GM12872 (cell line): ENCODE measurements around the gene FOCAD.

ENCODE experiments used
- TF ChIP-seq, protein P1 (sequence below): IDR thresholded peaks from 3 replicates; pipeline ENCODE4 v1.5.1; 2011; ENCODE audit warnings: low read depth, mild to moderate bottlenecking, low read length, moderate library complexity; ENCODE audit not compliant: insufficient read depth

The FOCAD gene

DNA sequence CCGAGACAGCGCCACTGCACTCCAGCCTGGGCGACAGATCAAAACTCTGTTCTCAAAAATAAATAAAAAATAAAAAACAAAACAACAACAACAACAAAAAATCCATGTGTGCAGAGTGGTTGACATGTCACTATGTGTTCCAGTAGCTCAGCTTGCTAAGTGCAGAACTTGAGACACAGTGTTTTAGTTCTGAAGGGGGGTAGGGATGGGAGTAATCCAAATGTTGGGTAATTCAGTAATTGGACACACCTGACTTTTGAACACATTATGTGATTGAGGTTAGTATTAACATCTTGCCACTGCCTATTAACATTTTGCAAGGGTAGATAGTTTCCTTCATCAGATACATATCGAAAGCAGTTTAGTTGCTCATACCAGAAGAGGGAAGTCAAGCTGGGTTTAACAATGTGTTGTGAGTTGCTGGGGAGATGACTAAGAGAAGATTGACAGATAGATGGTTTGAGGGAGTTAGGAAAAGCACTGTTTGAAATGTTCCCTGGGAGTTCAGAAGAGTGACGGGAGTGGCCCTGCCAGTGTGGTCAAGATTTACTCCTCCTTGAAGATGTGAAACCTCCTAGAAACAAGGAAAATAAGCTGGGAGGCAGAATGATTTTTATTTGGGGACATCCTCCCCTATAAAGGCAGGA is 346.5 kb downstream of the FOCAD start:
- TF ChIP-seq, protein P1, sequence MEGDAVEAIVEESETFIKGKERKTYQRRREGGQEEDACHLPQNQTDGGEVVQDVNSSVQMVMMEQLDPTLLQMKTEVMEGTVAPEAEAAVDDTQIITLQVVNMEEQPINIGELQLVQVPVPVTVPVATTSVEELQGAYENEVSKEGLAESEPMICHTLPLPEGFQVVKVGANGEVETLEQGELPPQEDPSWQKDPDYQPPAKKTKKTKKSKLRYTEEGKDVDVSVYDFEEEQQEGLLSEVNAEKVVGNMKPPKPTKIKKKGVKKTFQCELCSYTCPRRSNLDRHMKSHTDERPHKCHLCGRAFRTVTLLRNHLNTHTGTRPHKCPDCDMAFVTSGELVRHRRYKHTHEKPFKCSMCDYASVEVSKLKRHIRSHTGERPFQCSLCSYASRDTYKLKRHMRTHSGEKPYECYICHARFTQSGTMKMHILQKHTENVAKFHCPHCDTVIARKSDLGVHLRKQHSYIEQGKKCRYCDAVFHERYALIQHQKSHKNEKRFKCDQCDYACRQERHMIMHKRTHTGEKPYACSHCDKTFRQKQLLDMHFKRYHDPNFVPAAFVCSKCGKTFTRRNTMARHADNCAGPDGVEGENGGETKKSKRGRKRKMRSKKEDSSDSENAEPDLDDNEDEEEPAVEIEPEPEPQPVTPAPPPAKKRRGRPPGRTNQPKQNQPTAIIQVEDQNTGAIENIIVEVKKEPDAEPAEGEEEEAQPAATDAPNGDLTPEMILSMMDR = no peak

DNA sequence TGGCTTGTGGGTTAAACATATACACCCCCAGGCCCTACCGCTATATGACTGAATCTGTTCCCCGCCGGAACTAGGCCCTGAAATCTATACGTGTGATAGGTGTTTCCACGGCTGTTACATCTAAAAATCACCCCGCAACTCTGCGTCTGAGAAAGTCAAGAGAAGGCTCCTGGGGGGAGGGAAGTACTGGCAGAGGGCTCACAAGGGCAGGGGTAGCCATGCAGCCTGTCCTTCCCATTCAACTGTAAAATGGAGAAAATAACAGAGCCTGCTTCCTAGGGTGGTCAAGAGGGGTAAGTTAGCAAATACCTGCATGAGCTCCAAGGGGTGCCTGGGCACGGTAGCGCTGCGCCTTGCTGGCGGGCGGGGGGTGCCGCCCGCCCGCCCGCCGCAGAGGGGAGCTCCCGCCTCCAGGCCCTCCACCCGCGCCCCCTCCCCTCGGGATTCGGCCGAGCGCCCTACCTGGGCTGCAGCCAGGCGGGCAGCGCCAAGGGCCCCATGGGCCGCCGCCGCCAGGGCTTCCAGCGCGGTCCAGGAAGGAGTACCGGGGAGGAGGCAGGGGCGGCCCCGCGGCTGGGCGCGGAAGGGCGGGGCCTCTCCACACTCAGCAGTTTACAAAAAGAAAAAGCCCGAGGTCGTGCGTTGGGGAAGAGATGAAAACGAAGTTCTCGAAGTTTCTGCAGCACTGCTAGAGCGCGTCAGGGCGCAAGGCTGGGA is 347.2 kb downstream of the FOCAD start, which contains the start of gene HACD4:
Gene HACD4 (minus strand): TSS at position 550 of the 717 bp plus-strand sequence. CDS start 50 bp downstream, at position 500.
- TF ChIP-seq, protein P1 = no peak

DNA sequence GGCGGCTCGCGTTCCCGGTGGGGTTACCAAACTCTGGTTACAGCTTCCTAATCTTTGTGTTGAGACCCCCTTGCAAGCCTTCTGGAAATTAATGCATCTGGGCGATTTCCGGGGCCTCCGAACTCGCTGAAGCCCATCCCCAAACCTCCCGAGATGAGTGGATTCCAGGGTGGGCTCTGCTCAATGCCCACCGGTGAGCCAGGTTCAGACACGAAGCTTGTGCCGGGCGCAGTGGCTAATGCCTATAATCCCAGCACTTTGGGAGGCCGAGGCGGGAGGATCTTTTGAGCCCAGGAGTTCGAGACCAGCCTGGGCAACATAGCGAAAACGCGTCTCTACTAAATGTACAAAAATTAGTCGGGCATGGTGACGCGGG is 347.7 kb downstream of the FOCAD start:
- TF ChIP-seq, protein P1 = no peak

GRCh38 chr9:21037278-21037677 is 353.2 kb downstream of the FOCAD start:
- TF ChIP-seq, protein P1 = no peak

DNA sequence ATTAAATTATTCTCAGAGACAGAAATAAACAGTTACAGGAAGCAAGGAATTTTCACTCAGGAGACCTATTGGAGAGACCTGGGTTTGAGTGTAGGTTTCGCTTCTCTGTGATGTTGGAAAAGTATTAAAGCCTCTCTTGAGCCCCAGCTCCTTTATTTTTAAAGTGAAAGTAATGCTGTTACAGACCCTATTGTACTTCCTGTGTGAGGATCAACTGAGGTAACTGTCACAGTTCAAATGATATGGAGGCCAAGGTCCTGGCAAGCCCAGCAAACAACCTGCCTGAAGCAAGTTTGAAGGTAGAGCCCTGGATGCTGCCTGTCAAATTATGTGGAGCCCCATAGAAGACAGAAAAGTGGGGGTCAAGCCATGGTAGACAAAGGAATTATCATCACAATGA is 355.2 kb downstream of the FOCAD start:
- TF ChIP-seq, protein P1 = no peak

GRCh38 chr9:21042466-21042865 is 358.4 kb downstream of the FOCAD start:
- TF ChIP-seq, protein P1 = no peak

DNA sequence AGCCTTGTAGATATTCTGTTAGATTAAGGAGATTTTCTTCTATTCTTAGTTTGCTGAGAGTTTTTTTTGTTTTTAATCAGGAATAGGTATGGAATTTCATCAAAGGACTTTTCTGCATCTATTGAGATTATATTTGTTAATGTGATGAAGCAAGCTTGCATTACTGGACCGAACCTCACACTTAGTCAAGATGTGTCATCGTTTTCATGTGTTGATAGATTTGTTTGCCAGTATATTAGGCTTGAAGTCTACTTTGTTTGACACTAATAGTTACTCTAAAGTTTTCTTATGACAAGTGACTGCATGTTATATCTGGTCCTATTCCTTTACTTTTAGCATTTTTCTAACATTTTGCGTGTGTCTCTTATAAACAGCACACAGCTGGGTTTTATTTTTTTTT is 359.8 kb downstream of the FOCAD start:
- TF ChIP-seq, protein P1 = no peak
